ENCODE results near the gene KRTAP5-9.
"Not testable (repeated sequence)": the region's sequence is repeated elsewhere in the genome, so short reads cannot be mapped to it uniquely, and the experiment has no call there.

Gene KRTAP5-9, protein sequence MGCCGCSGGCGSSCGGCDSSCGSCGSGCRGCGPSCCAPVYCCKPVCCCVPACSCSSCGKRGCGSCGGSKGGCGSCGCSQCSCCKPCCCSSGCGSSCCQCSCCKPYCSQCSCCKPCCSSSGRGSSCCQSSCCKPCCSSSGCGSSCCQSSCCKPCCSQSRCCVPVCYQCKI

DNA sequence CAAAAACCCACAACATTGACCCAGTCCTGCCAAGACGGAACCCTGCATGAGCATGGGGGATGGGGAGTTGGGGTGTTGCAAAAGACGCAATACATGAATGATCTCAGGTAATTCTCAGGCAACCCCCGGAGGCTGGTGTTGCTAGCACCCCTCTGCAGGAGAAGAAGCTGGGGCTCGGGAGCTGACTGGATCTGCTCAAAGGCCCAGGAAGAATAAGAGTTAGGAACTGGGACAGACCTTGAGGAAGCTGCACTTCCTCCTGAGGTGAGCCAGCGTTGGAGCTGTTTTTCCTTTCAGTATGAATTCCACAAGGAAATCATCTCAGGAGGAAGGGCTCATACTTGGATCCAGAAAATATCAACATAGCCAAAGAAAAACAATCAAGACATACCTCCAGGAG lies at the start of gene KRTAP5-9:
Gene KRTAP5-9 (plus strand): TSS at position 301 of the 400 bp plus-strand sequence. CDS start 238 bp downstream, outside the sequence.
- no peak for FAIRE-seq

DNA sequence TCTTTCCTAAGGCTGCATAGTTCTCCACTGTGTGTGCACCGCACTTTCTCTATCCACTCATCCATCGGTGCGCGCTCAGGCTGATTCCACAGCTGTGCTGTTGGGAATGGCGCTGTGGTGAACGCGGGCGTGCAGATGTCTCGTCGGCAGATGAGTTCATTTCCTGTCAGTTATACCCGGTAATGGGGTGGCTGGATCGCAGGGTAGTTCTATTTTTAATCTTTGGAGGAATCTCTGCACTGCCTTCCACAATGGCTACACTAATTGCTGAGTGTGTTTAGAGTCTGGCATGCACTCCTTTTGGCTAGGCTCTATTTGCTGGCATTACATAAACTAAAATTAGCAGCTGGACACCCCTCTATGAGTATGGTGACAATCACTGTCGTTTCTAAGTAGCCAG lies 49.1 kb upstream of the KRTAP5-9 start:
- no peak for FAIRE-seq

DNA sequence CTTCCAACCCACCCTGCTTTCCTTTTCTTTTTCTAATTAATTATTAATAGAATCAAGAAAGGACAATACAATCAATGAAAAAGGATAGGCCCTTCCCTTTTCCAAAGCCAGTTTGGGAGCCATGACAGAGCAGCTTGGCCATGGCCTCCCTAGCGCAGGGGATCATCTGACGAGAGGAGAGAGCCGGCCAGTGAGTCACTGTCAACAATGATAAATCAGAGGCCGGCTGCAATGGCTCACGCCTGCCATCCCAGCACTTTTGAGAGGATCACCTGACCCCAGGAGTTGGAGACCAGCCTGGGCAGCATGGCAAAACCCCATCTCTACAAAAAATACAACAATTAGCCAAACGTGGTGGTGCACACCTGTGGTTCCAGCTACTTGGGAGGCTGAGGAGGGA lies 48.7 kb upstream of the KRTAP5-9 start:
- no peak for FAIRE-seq

DNA sequence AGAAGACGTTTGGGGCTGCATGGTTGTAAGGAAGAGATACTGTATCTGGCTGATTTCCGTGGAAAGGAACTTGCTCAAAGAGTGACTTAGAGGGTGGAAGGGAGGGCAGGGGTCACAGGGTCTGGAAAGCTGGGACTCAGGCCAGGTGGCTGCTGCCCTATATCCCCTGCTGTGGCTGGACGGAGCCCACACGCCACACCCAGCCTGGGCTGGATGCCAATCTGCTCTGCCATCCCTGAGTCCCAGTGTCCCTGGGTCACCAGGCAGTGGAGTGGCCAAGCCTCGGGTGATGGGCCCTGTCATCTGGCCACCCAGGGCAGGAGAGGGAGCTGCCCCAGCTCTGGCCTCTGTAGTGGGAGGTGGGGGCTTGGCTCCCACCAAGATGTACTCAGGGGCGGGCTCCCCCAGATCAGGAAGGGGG lies 47.6 kb upstream of the KRTAP5-9 start:
- no peak for FAIRE-seq

DNA sequence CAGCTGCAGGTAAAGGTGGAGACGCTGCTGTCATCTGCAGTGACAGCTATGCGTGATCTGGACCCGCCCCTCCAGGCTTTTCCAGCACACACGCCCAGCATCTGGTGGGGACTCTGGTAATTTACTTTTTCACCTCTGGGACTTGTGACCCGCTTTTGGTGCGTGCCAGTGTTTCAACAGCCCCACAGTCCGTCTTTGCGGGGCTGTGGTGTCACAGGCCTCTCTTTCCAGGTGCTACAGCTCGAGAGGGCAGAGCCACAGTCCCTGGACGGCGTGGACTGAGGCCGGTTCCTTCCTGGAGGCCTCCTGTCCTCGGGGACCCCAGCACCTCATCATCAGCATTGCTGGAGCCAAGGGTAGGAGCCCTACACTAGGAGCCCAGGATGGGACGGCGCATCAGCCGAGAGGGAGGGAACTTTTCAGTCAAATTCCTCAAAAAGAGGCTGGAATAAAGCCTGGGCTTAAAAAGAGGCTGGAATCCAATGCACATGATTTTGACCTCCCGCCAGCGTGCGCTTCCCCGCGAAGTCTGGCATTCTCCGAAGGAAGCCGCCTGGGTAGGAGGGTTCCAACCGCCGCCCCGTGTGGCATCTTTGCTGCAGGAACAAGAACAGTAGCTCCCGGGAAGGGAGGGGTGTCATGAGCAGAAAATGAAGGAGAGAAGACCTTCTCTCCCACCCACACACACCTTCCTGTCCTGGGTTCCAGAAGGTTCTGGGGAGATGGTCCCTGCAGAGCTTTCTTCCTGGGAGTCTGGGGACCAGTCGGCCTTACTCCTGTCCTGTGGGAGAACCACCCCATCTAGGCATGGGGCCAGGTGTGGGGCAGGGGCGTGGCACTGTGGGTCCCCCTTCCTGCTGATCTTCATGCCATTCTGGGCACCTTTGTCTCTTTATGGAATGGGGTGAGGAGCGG lies 46.9 kb upstream of the KRTAP5-9 start:
- FAIRE-seq, result no peak

DNA sequence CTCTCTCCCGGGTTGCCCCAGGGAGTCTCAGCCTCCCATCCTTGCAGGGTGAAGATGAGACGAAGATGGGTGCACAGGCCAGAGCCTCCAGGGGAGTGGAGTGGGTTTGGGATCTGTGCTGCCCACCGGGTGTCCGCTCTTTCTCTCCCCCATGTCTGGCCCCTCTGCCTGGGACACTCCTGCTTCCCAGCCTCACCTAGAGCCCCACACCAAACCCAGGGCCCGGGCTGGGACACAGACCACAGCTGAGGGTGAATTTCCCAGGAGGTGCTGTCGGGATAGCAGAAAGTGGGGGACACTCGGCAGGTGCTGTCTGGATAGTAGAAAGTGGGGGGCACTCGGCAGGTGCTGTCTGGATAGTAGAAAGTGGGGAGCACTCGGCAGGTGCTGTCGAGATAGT lies 46.2 kb upstream of the KRTAP5-9 start:
- no peak for FAIRE-seq

DNA sequence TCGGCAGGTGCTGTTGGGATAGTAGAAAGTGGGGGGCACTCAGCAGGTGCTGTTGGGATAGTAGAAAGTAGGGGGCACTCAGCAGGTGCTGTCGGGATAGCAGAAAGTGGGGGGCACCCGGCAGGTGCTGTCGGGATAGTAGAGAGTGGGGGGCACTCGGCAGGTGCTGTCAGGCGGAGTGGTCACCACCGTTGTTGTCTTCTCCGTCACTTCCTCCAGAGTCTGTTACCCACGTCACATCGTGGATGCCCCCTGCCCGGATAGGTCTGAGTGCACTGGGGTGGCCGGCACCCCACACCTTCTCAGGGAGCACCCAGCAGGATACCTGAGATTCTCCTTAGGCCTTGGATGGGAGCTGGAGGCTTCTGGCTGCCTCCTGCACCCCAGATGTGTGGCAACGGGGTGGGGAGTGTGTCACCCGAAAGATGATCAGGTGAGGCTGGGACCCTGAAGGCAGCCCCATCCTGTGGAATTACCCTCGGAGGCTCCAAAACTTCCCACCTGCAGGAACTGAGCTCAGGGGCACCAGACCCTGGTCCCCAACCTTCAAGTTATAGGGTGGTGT lies 45.3 kb upstream of the KRTAP5-9 start:
- no peak for FAIRE-seq

DNA sequence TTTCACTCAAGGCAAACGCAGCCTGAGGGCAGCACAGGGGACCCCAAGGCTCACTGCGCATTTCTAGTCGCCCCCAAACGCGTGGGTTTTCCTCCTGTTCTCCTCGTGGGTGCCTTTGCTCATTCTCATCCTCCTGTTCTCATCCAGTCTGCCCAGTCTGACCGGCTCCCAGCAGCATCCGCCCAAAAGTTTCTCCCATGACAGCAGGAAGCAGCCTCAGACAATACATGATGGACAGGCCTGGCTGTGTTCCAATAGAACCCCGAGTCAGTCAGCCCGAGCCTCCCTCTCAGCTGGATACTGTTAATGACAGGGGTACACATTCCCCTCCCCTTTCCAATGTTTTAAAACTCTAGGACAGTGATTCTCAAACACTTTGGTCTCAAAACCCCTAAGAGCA lies 43.7 kb upstream of the KRTAP5-9 start:
- FAIRE-seq, result no peak

DNA sequence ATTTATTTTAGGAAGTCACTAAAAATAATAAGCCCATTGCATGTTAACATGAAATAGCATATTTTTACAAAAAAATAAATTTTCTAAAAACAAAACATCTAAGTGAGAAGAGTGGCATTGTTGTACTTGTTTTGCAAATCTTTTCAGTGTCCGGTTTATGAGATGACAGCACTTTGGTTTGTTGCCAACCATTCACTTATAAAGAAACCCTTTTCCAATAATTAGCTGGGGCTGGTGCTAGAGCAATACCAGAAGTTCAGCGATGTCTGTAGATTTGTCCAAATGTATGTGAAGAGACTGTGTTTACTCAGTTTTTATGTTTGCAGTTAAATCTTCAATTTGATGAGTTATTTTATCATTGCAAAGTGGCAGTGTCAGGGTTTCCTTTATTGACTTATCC lies 43.2 kb upstream of the KRTAP5-9 start:
- FAIRE-seq, result no peak

DNA sequence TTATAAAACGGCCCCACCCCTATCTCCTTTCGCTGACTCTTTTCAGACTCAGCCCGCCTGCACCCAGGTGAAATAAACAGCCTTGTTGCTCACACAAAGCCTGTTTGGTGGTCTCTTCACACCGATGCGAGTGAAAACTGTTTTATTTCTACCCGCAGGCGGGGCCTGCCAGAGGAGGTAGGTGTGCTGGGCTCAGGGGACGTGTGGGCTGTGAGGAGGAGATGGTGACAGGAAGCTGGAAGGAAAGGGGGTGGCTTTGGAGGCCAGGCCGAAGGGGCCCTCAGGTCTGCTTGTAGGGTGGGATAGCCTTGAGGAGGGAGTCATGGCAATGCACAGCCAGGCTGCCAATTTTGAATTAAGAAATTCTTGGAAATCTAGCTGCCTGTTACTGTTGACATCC lies 42.4 kb upstream of the KRTAP5-9 start:
- no peak for FAIRE-seq

DNA sequence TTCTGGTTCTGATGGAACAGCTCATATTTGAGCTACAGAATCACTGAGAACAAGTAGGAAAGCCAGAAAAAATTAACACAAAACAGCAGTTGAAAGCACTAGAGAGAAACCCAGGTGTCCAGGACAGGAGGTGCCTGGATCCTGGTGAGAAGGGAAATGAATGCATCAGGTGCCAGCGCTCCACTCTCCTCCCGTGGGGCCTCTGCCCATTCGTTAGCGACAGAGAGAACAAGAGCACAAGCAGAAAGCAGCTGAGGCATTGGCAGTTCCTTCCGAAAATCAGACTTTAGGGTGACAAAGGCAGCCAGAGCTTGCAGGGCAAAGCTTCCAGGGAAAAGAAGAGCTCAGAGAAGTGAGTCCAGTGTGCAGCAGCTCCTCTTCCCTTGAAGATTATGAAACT lies 41.1 kb upstream of the KRTAP5-9 start:
- no peak for FAIRE-seq

DNA sequence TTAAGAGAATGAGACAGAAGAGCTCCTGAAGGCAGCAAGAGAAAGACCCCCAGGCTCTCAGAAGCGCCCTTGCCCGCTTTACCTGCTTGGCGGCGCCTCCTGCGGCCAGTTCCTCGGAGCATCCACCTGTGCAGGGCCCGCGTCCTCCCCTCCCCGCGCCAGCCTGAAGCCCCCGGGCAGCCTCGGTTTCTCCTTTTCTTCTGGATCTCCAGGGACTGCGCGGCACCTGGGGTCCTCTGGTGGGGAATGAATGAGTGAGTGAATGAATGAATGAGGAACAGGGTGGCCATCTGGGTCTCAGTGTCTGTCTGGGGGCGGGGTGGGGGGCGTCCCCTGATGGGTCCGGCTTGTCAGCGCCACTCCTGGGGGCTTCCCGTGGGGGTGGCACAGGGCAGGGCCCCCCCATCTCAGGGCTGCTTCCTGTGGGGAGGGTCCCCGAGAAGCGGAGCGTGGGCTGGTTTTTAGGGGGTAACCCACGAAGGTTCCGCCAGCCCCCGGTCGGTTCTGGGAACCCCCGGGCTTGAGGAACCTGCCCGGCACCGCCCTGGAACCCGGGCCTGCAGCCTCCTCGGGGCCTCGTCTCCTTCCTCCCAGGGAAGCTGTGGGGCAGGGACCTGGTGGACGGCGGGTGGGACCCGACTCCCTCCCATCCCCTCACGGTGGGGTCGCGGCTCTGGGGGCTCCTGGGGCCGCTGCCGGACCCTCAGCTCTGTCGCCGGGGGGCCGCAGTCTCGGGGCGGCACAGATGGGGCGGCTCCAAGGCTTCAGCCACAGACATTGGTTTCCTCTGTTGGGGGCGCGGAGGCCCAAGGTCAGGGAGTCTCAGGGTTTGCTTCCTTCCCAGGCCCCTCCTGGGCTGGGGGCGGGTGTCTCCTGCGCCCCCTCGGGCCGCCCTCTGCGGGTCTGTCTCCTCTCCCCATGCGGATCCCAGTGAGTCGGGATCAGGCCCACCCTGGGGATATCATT lies 29.4 kb upstream of the KRTAP5-9 start:
- FAIRE-seq, result no peak

DNA sequence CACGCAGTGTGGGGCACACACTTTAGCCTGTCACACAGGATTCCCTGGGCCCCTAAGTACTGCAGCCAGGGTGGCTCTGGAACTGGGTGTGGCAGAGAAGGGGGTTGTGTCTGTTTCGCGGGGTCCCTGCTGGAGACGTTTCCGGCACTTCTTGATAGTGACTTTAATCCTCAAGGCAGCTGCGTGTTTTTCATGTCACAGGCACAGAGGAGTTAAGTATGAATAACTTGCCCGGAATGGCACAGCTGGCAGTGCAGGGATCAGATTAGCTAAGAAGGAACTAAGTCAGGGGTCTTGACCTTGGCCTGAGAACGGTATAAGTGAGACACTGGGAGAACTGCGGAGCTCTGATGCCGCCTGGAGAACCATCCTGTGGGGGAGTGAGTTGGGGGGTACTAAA lies 28.7 kb upstream of the KRTAP5-9 start:
- FAIRE-seq, result no peak

DNA sequence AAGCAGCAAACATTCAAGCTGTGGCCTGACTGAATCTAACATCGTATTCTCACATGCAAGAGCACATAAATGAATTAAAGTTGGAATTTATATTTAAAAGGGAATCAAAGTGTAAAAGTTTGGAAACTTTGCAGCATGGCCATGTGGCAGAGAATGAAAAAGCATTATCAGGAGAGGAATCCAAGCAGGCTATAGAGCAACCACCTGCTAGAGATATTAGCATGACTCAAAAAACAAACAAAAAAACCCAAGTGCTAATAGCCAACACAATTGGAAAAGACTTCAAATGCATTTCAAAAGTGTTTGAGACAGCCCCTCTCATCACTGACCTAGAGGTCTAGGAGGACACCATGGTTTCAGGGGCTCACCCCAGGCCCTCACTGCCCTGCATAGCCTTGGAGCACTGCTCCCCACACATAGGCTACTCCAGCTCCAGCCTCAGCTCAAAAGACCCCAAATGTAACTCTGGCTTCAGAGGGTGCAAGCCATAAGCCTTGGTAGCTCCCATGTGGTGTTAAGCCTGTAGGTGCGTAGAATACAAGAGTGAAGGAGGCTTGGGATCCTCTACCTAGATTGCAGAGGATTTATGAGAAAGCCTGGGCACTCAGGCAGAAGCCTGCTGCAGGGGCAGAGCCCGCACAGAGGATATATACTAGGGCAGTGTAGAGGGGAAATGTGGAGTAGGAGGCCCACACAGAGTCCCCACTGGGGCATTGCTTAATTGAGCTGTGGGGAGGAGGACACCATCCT lies 22.9 kb upstream of the KRTAP5-9 start:
- no peak for FAIRE-seq

DNA sequence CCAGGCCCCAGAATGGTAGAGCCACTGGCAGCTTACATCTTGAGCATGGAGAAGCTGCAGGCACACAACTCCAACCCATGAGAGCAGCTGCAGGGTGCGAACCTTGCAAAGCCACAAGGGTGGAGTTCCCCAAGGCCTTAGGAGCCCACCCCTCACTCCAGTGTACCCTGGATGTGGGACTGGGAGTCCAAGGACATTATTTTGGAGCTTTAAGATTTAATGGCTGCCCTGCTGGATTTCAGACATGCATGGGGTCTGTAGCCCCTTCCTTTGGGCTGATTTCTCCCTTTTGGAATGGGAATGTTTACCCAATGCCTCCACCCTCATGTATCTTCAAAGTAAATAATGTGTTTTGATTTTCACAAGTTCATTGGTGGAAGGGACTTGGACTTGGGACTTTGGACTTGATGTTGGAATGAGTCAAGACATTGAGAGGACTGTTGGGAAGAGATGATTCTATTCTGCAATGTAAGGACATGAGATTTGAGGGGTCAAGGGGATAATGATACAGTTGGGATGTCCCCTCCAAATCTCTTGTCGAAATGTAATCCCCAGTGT lies 22.2 kb upstream of the KRTAP5-9 start:
- FAIRE-seq, result no peak

DNA sequence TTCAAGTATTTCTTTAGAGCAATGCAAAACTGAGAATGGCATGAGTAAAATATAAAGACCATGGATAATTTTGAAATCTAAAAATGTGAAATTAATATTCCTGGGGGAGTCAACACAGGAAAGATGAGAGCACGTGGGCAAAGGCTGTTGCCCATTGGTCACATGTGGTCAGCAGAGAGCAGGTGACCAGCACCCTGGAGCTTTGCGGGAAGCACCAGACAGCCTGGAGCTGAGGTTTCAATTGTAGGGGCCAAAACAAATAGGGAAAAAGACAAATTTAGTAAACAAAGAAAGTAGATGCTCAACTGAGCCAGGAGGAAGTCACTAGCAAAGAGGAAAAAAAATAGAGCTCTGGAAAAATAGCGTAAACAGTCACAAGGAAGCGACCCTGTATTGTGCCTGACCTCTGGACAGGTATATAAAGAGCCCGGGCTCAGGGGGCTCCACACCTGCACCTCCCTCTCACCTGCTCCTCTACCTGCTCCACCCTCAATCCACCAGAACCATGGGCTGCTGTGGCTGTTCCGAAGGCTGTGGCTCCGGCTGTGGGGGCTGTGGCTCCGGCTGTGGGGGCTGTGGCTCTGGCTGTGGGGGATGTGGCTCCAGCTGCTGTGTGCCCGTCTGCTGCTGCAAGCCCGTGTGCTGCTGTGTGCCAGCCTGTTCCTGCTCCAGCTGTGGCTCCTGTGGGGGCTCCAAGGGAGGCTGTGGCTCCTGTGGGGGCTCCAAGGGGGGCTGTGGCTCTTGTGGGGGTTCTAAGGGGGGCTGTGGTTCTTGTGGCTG lies 21.2 kb upstream of the KRTAP5-9 start, which contains the start of gene KRTAP5-7:
Gene KRTAP5-7 (plus strand): TSS at position 472 of the 780 bp plus-strand sequence. CDS start 34 bp downstream, at position 506.
- not testable (repeated sequence) for FAIRE-seq

DNA sequence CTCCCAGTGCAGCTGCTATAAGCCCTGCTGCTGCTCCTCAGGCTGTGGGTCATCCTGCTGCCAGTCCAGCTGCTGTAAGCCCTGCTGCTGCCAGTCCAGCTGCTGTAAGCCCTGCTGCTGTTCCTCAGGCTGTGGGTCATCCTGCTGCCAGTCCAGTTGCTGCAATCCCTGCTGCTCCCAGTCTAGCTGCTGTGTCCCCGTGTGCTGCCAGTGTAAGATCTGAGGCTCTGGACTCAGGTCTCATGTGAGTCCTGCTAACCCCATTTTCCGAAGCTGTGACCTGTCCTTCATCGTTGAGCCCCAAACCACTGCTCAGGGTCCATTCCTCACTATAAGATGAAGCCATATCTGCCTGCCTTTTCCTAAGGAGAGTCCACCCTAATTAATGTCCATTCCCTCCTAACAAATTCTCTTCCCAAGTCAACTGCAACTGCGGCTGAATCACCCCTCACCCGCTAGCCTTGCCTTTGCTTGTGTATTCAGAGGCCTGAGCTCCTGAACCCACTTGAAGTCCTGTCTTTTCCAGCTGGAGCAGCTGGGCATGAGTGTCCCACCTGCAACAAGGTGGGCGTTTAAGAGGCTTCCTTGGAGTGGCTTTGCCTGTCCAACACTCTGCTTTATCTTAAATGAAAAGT lies 20.5 kb upstream of the KRTAP5-9 start:
- no peak for FAIRE-seq

DNA sequence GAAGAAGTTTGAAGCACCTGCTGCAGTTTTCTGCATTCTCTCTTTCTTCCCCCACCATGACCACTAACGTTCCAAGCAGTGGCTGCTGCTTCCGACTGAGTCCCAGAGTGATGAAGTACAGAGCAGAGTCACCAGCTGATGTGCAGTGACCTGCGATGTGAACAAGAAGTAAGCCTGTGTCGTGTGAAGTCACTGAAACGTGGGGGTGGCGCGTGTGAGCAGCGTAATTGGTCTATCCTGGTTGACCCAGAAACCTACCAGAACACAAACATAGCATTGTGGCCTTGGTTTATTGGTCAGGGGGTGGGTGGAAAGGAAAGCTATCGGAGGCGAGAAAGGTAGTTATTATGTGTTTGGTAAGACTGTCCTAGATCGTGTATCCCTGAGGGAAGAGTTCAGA lies 17.6 kb upstream of the KRTAP5-9 start:
- no peak for FAIRE-seq

DNA sequence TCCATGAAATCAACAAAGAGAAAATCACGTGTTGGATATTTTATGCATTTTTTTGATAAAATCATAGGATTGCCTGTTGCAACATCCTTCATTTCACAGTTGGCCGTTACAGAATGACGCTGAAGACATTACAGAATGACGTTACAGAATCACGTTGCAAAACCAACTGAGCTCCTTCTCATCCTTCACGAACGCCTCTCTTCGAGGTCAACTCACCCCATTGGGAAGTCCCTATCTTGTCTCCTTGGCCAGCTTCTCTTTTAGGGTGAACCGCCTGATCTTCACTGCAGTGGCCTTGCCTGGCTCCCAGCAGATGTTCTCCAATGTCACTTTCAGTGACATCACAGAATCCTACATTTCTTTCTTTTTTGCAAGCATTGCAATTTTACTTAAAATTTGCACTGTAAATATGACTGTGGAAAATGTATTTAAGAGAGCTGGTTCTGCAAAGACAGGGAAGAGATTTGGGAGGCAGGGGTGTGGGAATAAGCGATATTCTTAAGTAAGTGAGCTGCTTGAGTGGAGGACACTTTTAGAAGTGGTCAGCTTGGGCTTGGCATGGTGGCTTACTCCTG lies 16.1 kb upstream of the KRTAP5-9 start:
- no peak for FAIRE-seq
